Body of pancreas (tissue), 4 donors: ENCODE results near the gene MTMR2. TPM values are rescaled to one million over a fixed set of nuclear protein-coding genes. Genes with fewer than 3 reads are reported as not detected.

Source experiments
- ATAC-seq: fragments of 150-250 bp; one replicate; pipeline ENCODE4 v1.9.1; 2016
- DNase-seq, 4 donors: peaks; one replicate each; pipeline ENCODE4 v3.0.0-alpha.2; 2019
- H3K27ac ChIP-seq, 4 donors: fragments of 200-600 bp; sonication (generic); 1 replicate in 3 of 4; 2 replicates in 1 of 4; pipeline versions ENCODE4 v1.5.1 to v1.6.1; 2016 to 2019; ENCODE audit warnings: mild to moderate bottlenecking in 1 of 4, mixed read lengths in 1 of 4, moderate library complexity in 1 of 4
- H3K27me3 ChIP-seq, 2 donors: fragments of 200-600 bp; sonication (generic); one replicate each; pipeline ENCODE4 v1.6.0; 2016; ENCODE audit warnings: mild to moderate bottlenecking in 1 of 2
- H3K36me3 ChIP-seq, 2 donors: fragments of 200-600 bp; sonication (generic); replicated peaks in 1 of 2; 2 replicates each; pipeline ENCODE4 v1.5.1; 2016; ENCODE audit warnings: low read depth in 2 of 2; ENCODE audit not compliant: insufficient read depth in 1 of 2
- H3K4me1 ChIP-seq: fragments of 200-600 bp; sonication (generic); one replicate; pipeline ENCODE4 v1.6.0; 2016
- H3K4me3 ChIP-seq, 2 donors: fragments of 200-600 bp; sonication (generic); 1 replicate in 1 of 2; 2 replicates in 1 of 2; pipeline ENCODE4 v1.5.1; 2016 to 2019
- H3K9me3 ChIP-seq, 3 donors: fragments of 200-600 bp; sonication (generic); 1 replicate in 2 of 3; 2 replicates in 1 of 3; pipeline ENCODE4 v1.5.1; 2016
- POLR2A ChIP-seq, 3 donors: fragments of 450-650 bp; IDR thresholded peaks; one replicate each; pipeline ENCODE4 v1.6.1; 2016; ENCODE audit warnings: antibody characterized with exemption in 3 of 3, mild to moderate bottlenecking in 2 of 3
- WGBS, 2 donors: methylation state at CpG; one replicate each; pipeline ENCODE4 v1.1.5; 2017; 5-methylcytosine and 5-hydroxymethylcytosine counted together
- intact Hi-C: fragments of 100-400 bp; cut with DNase I; formaldehyde crosslinking; loops from one replicate; pipeline ENCODE4 v1.15.1; 2023
- total RNA-seq, 2 donors: library from RNA; depleted of rRNA; stranded (reverse); fragments of >200 nt; gene quantifications; one replicate each; pipeline ENCODE4 v1.1.0, GENCODE V29; 2016
- TF ChIP-seq, protein P1 (sequence below), 7 experiments: fragments of 450-650 bp in 4 of 7; fragments of 200-600 bp in 3 of 7; sonication (generic) in 3 of 7; IDR thresholded peaks; one replicate each; pipeline ENCODE4 v1.5.1; 2016 to 2019; ENCODE audit warnings: antibody characterized with exemption in 7 of 7

MTMR2 gene
- total RNA-seq, 2 donors from 2014 or later, result 6.9 to 14.5 TPM

DNA sequence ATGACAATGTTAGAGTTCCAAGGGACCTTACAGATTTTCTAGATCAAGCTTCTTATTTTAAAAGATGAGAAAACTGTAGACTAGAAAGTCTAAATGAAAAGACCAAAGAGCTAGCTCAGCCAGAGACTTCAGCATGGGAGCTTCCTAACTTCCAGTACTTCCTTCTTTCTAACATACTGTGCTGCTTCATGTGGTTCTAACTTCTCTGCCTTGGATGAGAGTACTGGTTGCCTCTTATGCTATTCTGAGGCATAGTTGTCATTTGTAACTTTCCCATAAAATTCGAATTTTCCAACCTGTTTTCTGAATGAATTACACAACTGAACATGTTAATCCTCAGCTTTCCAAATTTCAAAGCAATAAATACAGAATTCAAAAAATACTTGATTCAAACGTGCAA lies 1.8 kb downstream of the MTMR2 start:
- Histone ChIP-seq H3K36me3 (no peaks in the 10 kb centered on the region), H3K9me3 (no peaks in the 10 kb centered on the region), H3K4me3 (no peak overlapping the region), H3K27ac (no peak overlapping the region), H3K27me3 (no peaks in the 10 kb centered on the region), H3K4me1 (peaks cover 17% of the 10 kb centered on the region)
- DNase-seq (no peak), ATAC-seq (no peak)
- intact Hi-C loops, result no loop called here
- 34 to 44% methylated on average over 2 of the region's 2 CpGs for WGBS, 2 donors
- TF ChIP-seq POLR2A (IDR thresholded peaks at IDR 0.05), result no peak
- TF ChIP-seq, protein P1, sequence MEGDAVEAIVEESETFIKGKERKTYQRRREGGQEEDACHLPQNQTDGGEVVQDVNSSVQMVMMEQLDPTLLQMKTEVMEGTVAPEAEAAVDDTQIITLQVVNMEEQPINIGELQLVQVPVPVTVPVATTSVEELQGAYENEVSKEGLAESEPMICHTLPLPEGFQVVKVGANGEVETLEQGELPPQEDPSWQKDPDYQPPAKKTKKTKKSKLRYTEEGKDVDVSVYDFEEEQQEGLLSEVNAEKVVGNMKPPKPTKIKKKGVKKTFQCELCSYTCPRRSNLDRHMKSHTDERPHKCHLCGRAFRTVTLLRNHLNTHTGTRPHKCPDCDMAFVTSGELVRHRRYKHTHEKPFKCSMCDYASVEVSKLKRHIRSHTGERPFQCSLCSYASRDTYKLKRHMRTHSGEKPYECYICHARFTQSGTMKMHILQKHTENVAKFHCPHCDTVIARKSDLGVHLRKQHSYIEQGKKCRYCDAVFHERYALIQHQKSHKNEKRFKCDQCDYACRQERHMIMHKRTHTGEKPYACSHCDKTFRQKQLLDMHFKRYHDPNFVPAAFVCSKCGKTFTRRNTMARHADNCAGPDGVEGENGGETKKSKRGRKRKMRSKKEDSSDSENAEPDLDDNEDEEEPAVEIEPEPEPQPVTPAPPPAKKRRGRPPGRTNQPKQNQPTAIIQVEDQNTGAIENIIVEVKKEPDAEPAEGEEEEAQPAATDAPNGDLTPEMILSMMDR (IDR thresholded peaks at IDR 0.05), result no peak

DNA sequence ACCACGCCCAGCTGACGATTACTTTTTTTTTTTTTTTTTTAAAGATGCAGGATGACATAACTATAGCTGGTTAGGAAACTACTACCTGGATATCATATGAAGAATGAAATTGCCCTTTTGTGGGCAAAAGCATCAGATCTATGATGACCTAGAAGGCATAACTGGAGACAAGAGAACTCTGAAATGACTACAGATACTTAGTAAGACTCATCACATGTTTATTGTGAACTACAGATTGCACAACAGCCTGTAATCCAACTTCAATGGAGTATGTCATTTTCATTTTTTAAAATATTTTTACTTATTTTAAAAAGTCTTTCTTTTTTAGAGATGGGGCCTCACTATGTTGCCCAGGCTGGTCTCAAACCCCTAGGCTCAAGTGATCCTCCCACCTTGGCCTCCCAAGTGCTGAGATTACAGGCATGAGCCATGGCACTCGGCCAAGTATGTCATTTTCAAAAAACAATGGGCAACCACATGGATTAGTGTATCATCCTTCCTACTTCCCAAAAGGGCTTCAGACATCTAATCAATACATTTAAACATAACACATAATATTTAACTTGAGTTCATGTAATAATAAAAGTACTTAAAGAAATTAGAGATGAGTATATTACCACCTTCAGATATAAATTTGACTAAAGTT lies 3.3 kb downstream of the MTMR2 start:
- WGBS, 2 donors, result 87 to 88% methylated on average over 3 of the region's 3 CpGs
- Histone ChIP-seq H3K27ac (no peak overlapping the region), H3K4me1 (peaks cover 22% of the 10 kb centered on the region), H3K9me3 (no peaks in the 10 kb centered on the region), H3K27me3 (no peaks in the 10 kb centered on the region), H3K36me3 (no peaks in the 10 kb centered on the region), H3K4me3 (no peak overlapping the region)
- TF ChIP-seq, protein P1 (IDR thresholded peaks at IDR 0.05), result no peak
- no peak for TF ChIP-seq POLR2A (IDR thresholded peaks at IDR 0.05)
- DNase-seq (no peak), ATAC-seq (no peak)
- intact Hi-C loops, result no loop called here

DNA sequence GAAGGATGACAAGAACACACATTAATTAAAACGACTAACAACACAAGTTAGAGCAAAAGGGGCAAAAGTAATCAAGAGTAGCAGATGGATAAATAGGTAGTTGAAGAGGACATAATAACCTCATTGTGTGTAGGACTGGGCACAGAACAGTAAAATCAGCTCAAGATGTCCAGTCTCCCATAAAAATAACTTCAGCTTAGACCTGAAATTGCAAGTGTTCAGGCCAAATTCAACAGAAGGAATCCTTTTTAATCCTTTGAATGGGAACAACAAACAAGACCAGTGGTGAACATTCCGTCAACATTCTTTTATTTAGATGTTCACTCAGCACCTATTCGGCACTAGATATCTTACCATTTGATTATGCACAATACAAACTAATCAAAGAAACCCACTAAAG lies 4.4 kb downstream of the MTMR2 start:
- H3K27ac ChIP-seq, result no peak overlapping the region
- no peak for TF ChIP-seq POLR2A (IDR thresholded peaks at IDR 0.05)
- TF ChIP-seq, protein P1 (IDR thresholded peaks at IDR 0.05), result no peak
- DNase-seq, result no peak
- H3K27me3 ChIP-seq, result no peaks in the 10 kb centered on the region
- intact Hi-C loops, result no loop called here
- 53 to 56% methylated on average over 3 of the region's 3 CpGs for WGBS, 2 donors
- no peak for ATAC-seq
- no peaks in the 10 kb centered on the region for H3K9me3 ChIP-seq
- H3K36me3 ChIP-seq, result no peaks in the 10 kb centered on the region
- no peak overlapping the region for H3K4me3 ChIP-seq
- H3K4me1 ChIP-seq, result peaks cover 17% of the 10 kb centered on the region

DNA sequence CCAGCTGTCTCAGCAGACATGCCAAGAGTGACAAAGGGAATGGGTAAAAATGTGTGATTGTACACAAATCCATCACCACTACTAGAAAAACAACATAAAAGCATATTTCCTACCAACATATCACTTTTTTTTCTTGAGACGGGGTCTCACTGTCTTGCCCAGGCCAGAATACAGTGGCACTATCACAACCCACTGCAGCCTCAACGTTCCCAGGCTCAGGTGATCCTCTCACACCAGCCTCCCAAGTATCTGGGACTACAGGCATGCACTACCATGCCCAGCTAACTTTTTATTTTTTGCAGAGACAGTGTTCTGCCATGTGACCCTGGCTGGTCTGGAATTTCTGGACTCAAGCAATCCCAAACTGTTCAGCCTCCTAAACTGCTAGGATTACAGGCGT lies 5.2 kb downstream of the MTMR2 start:
- TF ChIP-seq, protein P1 (IDR thresholded peaks at IDR 0.05), result no peak
- TF ChIP-seq POLR2A (IDR thresholded peaks at IDR 0.05), result no peak

DNA sequence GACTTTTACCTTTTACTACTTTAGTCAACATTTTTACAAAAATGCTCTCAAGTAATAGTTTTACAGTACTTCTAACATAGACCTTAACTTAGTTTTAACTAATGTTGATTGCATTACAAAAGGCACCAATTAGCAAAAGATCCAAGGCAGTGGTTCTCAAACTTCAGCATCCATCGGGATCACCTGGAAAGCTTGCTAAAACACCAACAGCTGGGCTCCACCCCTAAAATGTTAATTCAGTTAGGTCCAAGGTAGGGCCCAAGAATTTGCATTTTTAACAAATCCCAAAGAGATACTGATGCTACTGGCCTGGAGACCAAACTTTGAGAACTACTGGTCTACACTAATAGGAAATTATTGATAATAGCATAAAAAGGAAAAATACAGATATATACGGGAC lies 5.9 kb downstream of the MTMR2 start:
- peaks cover 13% of the 10 kb centered on the region for H3K4me1 ChIP-seq
- H3K36me3 ChIP-seq, result no peaks in the 10 kb centered on the region
- no peak for ATAC-seq
- TF ChIP-seq, protein P1 (IDR thresholded peaks at IDR 0.05), result no peak
- TF ChIP-seq POLR2A (IDR thresholded peaks at IDR 0.05), result no peak
- H3K9me3 ChIP-seq, result no peaks in the 10 kb centered on the region
- DNase-seq, result no peak
- no peak overlapping the region for H3K27ac ChIP-seq
- intact Hi-C loops, result no loop called here
- H3K27me3 ChIP-seq, result no peaks in the 10 kb centered on the region
- WGBS, 2 donors, result 58 to 74% methylated on average over 2 of the region's 2 CpGs
- H3K4me3 ChIP-seq, result no peak overlapping the region

More for the DNA sequence above, 5.2 kb downstream of the MTMR2 start:
- Histone ChIP-seq H3K27me3 (no peaks in the 10 kb centered on the region), H3K36me3 (no peaks in the 10 kb centered on the region), H3K9me3 (no peaks in the 10 kb centered on the region), H3K27ac (no peak overlapping the region), H3K4me3 (no peak overlapping the region), H3K4me1 (peaks cover 16% of the 10 kb centered on the region)
- ATAC-seq (no peak), DNase-seq (no peak)
- 83 to 85% methylated on average over 3 of the region's 3 CpGs for WGBS, 2 donors
- intact Hi-C loops, result no loop called here
